ENCODE results near the gene GALNT2.

GALNT2 gene

GRCh38 chr1:230263568-230264195 lies 196.6 kb downstream of the GALNT2 start:
- DNase-seq (ENCODE audit: low spot score) = no peak

- no peak for DNase-seq (ENCODE audit: low spot score)
Observed at GRCh38 chr1:230264342-230264741, 197.3 kb downstream of the GALNT2 start.

GRCh38 chr1:230265200-230266115 lies 198.4 kb downstream of the GALNT2 start:
- DNase-seq (ENCODE audit: low spot score) = no peak

GRCh38 chr1:230266456-230266855 lies 199.4 kb downstream of the GALNT2 start:
- no peak for DNase-seq (ENCODE audit: low spot score)

- DNase-seq (ENCODE audit: low spot score) = no peak
Observed at GRCh38 chr1:230267338-230268065, 200.5 kb downstream of the GALNT2 start.

GRCh38 chr1:230268371-230269170 lies 201.5 kb downstream of the GALNT2 start:
- DNase-seq (ENCODE audit: low spot score) = no peak

- DNase-seq (ENCODE audit: low spot score) = no peak
Observed at GRCh38 chr1:230270185-230270558, 203.1 kb downstream of the GALNT2 start.

- DNase-seq (ENCODE audit: low spot score) = no peak
Observed at GRCh38 chr1:230270559-230271281, 203.7 kb downstream of the GALNT2 start.

GRCh38 chr1:230271300-230272035 lies 204.4 kb downstream of the GALNT2 start:
- no peak for DNase-seq (ENCODE audit: low spot score)

GRCh38 chr1:230272557-230272956 lies 205.5 kb downstream of the GALNT2 start:
- DNase-seq (ENCODE audit: low spot score) = no peak

- DNase-seq (ENCODE audit: low spot score) = no peak
Observed at GRCh38 chr1:230273141-230273710, 206.2 kb downstream of the GALNT2 start.

GRCh38 chr1:230274254-230274653 lies 207.2 kb downstream of the GALNT2 start:
- DNase-seq (ENCODE audit: low spot score) = no peak

GRCh38 chr1:230276401-230276800 lies 209.4 kb downstream of the GALNT2 start:
- no peak for DNase-seq (ENCODE audit: low spot score)

- no peak for DNase-seq (ENCODE audit: low spot score)
Observed at GRCh38 chr1:230277201-230278025, 210.4 kb downstream of the GALNT2 start.

GRCh38 chr1:230278376-230278775 lies 211.3 kb downstream of the GALNT2 start:
- DNase-seq (ENCODE audit: low spot score) = no peak

- no peak for DNase-seq (ENCODE audit: low spot score)
Observed at GRCh38 chr1:230278871-230279582, 212.0 kb downstream of the GALNT2 start.

- no peak for DNase-seq (ENCODE audit: low spot score)
Observed at GRCh38 chr1:230279583-230279945, 212.5 kb downstream of the GALNT2 start.

- DNase-seq (ENCODE audit: low spot score) = no peak
Observed at GRCh38 chr1:230280054-230280795, 213.2 kb downstream of the GALNT2 start.

Data from CD4-positive, alpha-beta T cell treated with Interleukin-15 for 4 hours (primary cell).